ENCODE measurements around the gene LBX2. TPM values are rescaled to one million over a fixed set of nuclear protein-coding genes. Genes with fewer than 3 reads are reported as not detected.

Gene LBX2
- total and polyA plus RNA-seq, 2 of the 4 experiments (the other 2 are of a cell fraction): 0.18 to 0.62 TPM

DNA sequence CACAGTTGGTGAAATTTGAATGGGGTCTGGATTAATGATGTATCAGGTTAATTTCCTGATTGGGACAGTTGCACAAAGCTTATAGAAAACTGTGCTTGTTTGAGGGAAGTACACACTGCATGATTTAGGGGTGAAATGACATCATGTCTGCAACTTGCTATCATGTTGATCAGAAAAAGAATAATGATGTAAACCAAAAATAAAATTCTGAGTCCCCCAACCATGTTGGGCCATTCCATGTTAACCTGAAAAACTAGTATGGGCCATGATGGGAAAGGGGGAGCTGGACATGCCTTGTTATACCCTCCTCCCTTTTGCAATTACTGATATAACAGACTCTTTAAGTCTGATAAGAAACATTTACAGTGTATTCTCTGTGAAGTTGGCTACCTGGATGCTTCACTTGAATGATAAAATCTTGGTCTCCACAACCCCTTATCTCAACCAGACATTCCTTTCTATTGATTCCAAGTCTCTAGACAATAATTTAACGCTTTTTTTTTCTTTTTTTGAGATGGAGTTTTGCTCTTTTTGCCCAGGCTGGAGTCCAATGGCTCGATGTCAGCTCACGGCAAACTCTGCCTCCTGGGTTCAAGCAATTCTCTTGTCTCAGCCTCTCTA is 48.7 kb downstream of the LBX2 start:
- CTCF ChIA-PET: no interaction called here
- peaks cover 4% of the 10 kb centered on the region; the same call in 1 of the 2 replicates for H3K4me1 ChIP-seq (ENCODE audit: control insufficient read depth, insufficient read depth, low read length)
- no peak for DNase-seq
- in situ Hi-C loops (cut with MboI; ENCODE audit: low sequenced_read_pairs) (no loop called here), intact Hi-C loops (cut with micrococcal nuclease) (no loop called here), dilution Hi-C loops (cut with HindIII; ENCODE audit: low sequenced_read_pairs, unreplicated experiment) (no loop called here)
- no peak overlapping the region for H3K27ac ChIP-seq (ENCODE audit: insufficient read depth, low read length)
- H2AFZ ChIP-seq (replicated peaks; ENCODE audit: low read length, poor library complexity): no peak overlapping the region
- H4K5ac ChIP-seq (ENCODE audit: low read depth, low read length): no peak overlapping the region
- no peak overlapping the region for H2BK5ac ChIP-seq (ENCODE audit: low read depth, low read length, poor library complexity, severe bottlenecking)
- no peaks in the 10 kb centered on the region for H3K36me3 ChIP-seq (ENCODE audit: control insufficient read depth, insufficient read depth, low read length)
- H3K4me2 ChIP-seq (ENCODE audit: low read depth, low read length): no peak overlapping the region
- H3K79me1 ChIP-seq (ENCODE audit: low read depth in 1 of 2, low read length in 2 of 2): peaks cover 4 to 7% of the 10 kb centered on the region in 2 experiments
- ATAC-seq (ENCODE audit: low read depth): no peak
- H2BK120ac ChIP-seq (ENCODE audit: low read depth, low read length): no peak overlapping the region
- no peak overlapping the region for H3K4ac ChIP-seq (ENCODE audit: low read depth, low read length)
- no peak overlapping the region for H4K91ac ChIP-seq (ENCODE audit: insufficient read depth, low read depth, low read length)
- H4K8ac ChIP-seq (ENCODE audit: low read depth in 2 of 2, low read length in 2 of 2): no peak overlapping the region
- no peak overlapping the region for H3K56ac ChIP-seq (ENCODE audit: extremely low read depth, insufficient read depth, low read length)
- no peak overlapping the region for H3K23ac ChIP-seq (ENCODE audit: low read depth, low read length)
- H3K27me3 ChIP-seq (ENCODE audit: control insufficient read depth, insufficient read depth, low read length): no peaks in the 10 kb centered on the region
- no TSS peak for BruUV-seq (replicated peaks)
- no peak overlapping the region for H2AK9ac ChIP-seq (replicated peaks; ENCODE audit: low read depth, low read length, poor library complexity)
- TF ChIP-seq MXI1 (IDR thresholded peaks at IDR 0.05; ENCODE audit: borderline replicate concordance, low read depth, low read length) (no peak), FOS (IDR thresholded peaks at IDR 0.05; ENCODE audit: low read depth, low read length) (no peak)
- TF ChIP-seq, protein P1, sequence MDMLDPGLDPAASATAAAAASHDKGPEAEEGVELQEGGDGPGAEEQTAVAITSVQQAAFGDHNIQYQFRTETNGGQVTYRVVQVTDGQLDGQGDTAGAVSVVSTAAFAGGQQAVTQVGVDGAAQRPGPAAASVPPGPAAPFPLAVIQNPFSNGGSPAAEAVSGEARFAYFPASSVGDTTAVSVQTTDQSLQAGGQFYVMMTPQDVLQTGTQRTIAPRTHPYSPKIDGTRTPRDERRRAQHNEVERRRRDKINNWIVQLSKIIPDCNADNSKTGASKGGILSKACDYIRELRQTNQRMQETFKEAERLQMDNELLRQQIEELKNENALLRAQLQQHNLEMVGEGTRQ (IDR thresholded peaks at IDR 0.05; ENCODE audit: low read depth, low read length): no peak
- no peak overlapping the region for H3K14ac ChIP-seq (replicated peaks; ENCODE audit: low read depth, low read length)
- no peaks in the 10 kb centered on the region for H3K9me3 ChIP-seq (ENCODE audit: control insufficient read depth, insufficient read depth, low read length)
- H2BK20ac ChIP-seq (ENCODE audit: low read depth, low read length): no peak overlapping the region
- POLR2A ChIA-PET (ENCODE audit: unreplicated experiment): no interaction called here
- no peak overlapping the region for H3K9ac ChIP-seq (ENCODE audit: low read depth, low read length)
- H2AK5ac ChIP-seq (ENCODE audit: low read depth, low read length): no peak overlapping the region
- H3K9me1 ChIP-seq (ENCODE audit: insufficient read depth, low read length): 0 out of 2 replicates have a peak, but pooled peaks cover 2% of the 10 kb centered on the region
- WGBS, 2 experiments (ENCODE audit: extremely low coverage in 2 of 2, insufficient read length in 1 of 2): no CpG with 5 or more reads among the region's 3 CpGs
- H2BK15ac ChIP-seq (ENCODE audit: low read depth, low read length): no peak overlapping the region
- no peak overlapping the region for H3K4me3 ChIP-seq (ENCODE audit: insufficient read depth, low read depth, low read length)
- no peak overlapping the region for H3K18ac ChIP-seq (ENCODE audit: low read depth, low read length)
- no peaks in the 10 kb centered on the region for H4K20me1 ChIP-seq (ENCODE audit: insufficient read depth, low read length)
